Measurements from ENCODE around the gene PIK3CA. TPM values are rescaled to one million over a fixed set of nuclear protein-coding genes. Genes with fewer than 3 reads are reported as not detected.
A peak's percentile ranks its signal among the peaks of the same experiment; 100 is the strongest.

The PIK3CA gene
- polyA plus RNA-seq, 3 donors = 7.4 to 9.5 (median 9.4) TPM

DNA sequence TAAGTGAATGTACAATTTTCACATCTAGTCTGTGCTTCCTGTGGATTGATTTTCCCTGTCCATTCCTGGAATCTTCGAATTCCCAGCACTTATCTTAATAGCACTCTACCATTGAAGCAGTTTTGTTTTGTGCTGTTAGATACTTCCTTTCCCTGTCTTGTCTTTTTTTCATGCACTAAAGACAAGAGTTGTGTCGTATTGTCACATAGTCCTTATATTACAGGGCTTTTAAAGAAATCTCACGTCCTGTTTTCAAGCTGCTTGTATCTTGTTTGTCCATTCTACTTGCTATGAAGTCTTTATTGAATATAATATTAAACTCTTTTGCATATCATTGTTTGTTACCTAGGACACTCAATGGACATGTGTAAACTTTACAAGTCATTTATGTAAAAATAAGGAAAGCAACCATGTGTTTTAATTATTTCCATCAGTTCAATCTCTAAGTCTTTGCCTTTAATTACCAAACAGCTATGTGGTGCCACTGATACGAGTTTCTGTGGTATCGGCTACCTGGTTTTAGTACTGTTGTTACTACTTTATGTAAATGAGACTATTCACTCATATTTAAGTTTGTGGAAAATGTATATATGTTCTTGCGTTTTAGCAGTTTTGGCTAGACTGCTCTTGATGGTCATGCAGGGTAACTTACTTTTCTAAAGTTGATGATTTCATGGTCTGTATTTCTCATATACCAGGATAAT is 10.3 kb downstream of the PIK3CA start:
- Histone ChIP-seq H3K4me2 (replicated peaks; ENCODE audit: extremely low read depth, low read length, poor library complexity, severe bottlenecking) (no peak overlapping the region), H3K36me3 (replicated peaks in 1 of 2; ENCODE audit: control insufficient read depth in 1 of 2, insufficient read depth in 2 of 2, low read length in 2 of 2) (no peaks in the 10 kb centered on the region), H2AFZ (ENCODE audit: insufficient read depth, low read depth, low read length, poor library complexity, severe bottlenecking) (no peak overlapping the region), H3K27ac (ENCODE audit: low read depth in 1 of 2, low read length in 2 of 2) (no peak overlapping the region), H3K4me3 (replicated peaks in 1 of 3; ENCODE audit: low read depth in 2 of 3, low read length in 3 of 3) (no peak overlapping the region), H3K4me1 (ENCODE audit: control insufficient read depth in 1 of 2, insufficient read depth in 2 of 2, low read length in 2 of 2) (no peaks in the 10 kb centered on the region), H3K9me3 (replicated peaks in 1 of 2; ENCODE audit: control insufficient read depth in 1 of 2, insufficient read depth in 1 of 2, low read length in 2 of 2) (no peaks in the 10 kb centered on the region), H3K27me3 (ENCODE audit: control insufficient read depth in 2 of 2, insufficient read depth in 2 of 2, low read length in 2 of 2) (no peaks in the 10 kb centered on the region), H4K20me1 (ENCODE audit: insufficient read depth, low read length) (peaks cover 98% of the 10 kb centered on the region), H3K79me2 (ENCODE audit: insufficient read depth, low read length) (peaks cover 91% of the 10 kb centered on the region), H3K9ac (ENCODE audit: insufficient read depth, low read length, poor library complexity, severe bottlenecking) (no peak overlapping the region)
- no peak overlapping the region for H3K4me3 Mint-ChIP-seq
- H3K36me3 Mint-ChIP-seq = no peaks in the 10 kb centered on the region
- no CpG with 5 or more reads among the region's 6 CpGs for WGBS (ENCODE audit: insufficient coverage)
- no peak for DNase-seq
- no peak for TF ChIP-seq CTCF (IDR thresholded peaks at IDR 0.05)
- H3K27me3 Mint-ChIP-seq (ENCODE audit: low read depth in 3 of 3) = no peaks in the 10 kb centered on the region
- peaks cover 10% of the 10 kb centered on the region for H3K4me1 Mint-ChIP-seq
- H3K27ac Mint-ChIP-seq = no peak overlapping the region
- no peaks in the 10 kb centered on the region for H3K9me3 Mint-ChIP-seq
- intact Hi-C loops (cut with micrococcal nuclease) = no loop called here

- peaks cover 24% of the 10 kb centered on the region for H3K4me1 Mint-ChIP-seq
- H3K9ac ChIP-seq (ENCODE audit: insufficient read depth, low read length, poor library complexity, severe bottlenecking) = no peak overlapping the region
- no peaks in the 10 kb centered on the region for H3K4me1 ChIP-seq (ENCODE audit: control insufficient read depth in 1 of 2, insufficient read depth in 2 of 2, low read length in 2 of 2)
- no peak overlapping the region for H3K4me2 ChIP-seq (replicated peaks; ENCODE audit: extremely low read depth, low read length, poor library complexity, severe bottlenecking)
- no peak overlapping the region for H3K27ac ChIP-seq (ENCODE audit: low read depth in 1 of 2, low read length in 2 of 2)
- H2AFZ ChIP-seq (ENCODE audit: insufficient read depth, low read depth, low read length, poor library complexity, severe bottlenecking) = no peak overlapping the region
- DNase-seq = no peak
- no peak overlapping the region for H3K4me3 ChIP-seq (replicated peaks in 1 of 3; ENCODE audit: low read depth in 2 of 3, low read length in 3 of 3)
- H3K4me3 Mint-ChIP-seq = no peak overlapping the region
- H3K9me3 Mint-ChIP-seq = no peaks in the 10 kb centered on the region
- intact Hi-C loops (cut with micrococcal nuclease) = no loop called here
- H3K36me3 ChIP-seq (replicated peaks in 1 of 2; ENCODE audit: control insufficient read depth in 1 of 2, insufficient read depth in 2 of 2, low read length in 2 of 2) = no peaks in the 10 kb centered on the region
- no peaks in the 10 kb centered on the region for H3K27me3 Mint-ChIP-seq (ENCODE audit: low read depth in 3 of 3)
- H3K27me3 ChIP-seq (ENCODE audit: control insufficient read depth in 2 of 2, insufficient read depth in 2 of 2, low read length in 2 of 2) = no peaks in the 10 kb centered on the region
- no peaks in the 10 kb centered on the region for H3K36me3 Mint-ChIP-seq
- peaks cover 100% of the 10 kb centered on the region for H4K20me1 ChIP-seq (ENCODE audit: insufficient read depth, low read length)
- H3K79me2 ChIP-seq (ENCODE audit: insufficient read depth, low read length) = peaks cover 85% of the 10 kb centered on the region
- peak overlapping the region in 2 of 7 donors; percentile 36 to 59 for H3K27ac Mint-ChIP-seq
- TF ChIP-seq CTCF (IDR thresholded peaks at IDR 0.05) = no peak
- H3K9me3 ChIP-seq (replicated peaks in 1 of 2; ENCODE audit: control insufficient read depth in 1 of 2, insufficient read depth in 1 of 2, low read length in 2 of 2) = no peaks in the 10 kb centered on the region
Observed at GRCh38 chr3:179163503-179163902, 15.3 kb downstream of the PIK3CA start.

Data from CD14-positive monocyte (primary cell).